Measurements from ENCODE around the gene CRYBA4.

CRYBA4 gene

DNA sequence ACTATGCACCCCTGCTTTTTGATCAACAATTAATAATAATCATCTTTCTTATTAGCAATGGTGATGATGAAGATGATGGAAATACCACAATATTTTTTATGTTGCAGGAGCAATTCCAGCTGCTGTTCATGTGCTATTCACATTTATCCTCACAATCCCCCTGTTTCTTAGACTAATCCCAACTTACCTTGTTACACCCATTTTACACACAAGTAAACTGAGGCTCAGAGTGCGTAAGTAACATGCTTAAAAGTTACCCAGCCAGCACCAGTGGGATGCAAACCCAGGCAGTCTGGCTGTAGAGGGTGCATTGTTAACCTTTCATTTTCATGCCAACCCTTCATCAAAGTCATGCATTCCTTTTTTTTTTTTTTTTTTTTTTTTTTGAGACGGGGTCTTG lies 1.6 kb upstream of the CRYBA4 start:
- Histone ChIP-seq H3K4me1 (ENCODE audit: control insufficient read depth, insufficient read depth, low read length, poor library complexity, severe bottlenecking) (no peaks in the 10 kb centered on the region), H3K36me3 (ENCODE audit: control insufficient read depth, insufficient read depth, low read length) (no peaks in the 10 kb centered on the region), H3K9me3 (ENCODE audit: control insufficient read depth, low read length) (no peaks in the 10 kb centered on the region), H3K27ac (ENCODE audit: insufficient read depth, low read length, poor library complexity, severe bottlenecking) (no peak overlapping the region), H3K27me3 (replicated peaks; ENCODE audit: control insufficient read depth, insufficient read depth, low read length, poor library complexity, severe bottlenecking) (no peaks in the 10 kb centered on the region), H3K4me3 (ENCODE audit: insufficient read depth, low read depth, low read length, poor library complexity, severe bottlenecking) (no peak overlapping the region)
- DNase-seq = no peak

GRCh38 chr22:26623984-26624383 lies 2.2 kb downstream of the CRYBA4 start:
- DNase-seq = no peak
- no peak overlapping the region for H3K4me3 ChIP-seq (ENCODE audit: insufficient read depth, low read depth, low read length, poor library complexity, severe bottlenecking)
- H3K9me3 ChIP-seq (ENCODE audit: control insufficient read depth, low read length) = no peaks in the 10 kb centered on the region
- peaks cover 3% of the 10 kb centered on the region for H3K4me1 ChIP-seq (ENCODE audit: control insufficient read depth, insufficient read depth, low read length, poor library complexity, severe bottlenecking)
- no peaks in the 10 kb centered on the region for H3K27me3 ChIP-seq (replicated peaks; ENCODE audit: control insufficient read depth, insufficient read depth, low read length, poor library complexity, severe bottlenecking)
- no peaks in the 10 kb centered on the region for H3K36me3 ChIP-seq (ENCODE audit: control insufficient read depth, insufficient read depth, low read length)
- H3K27ac ChIP-seq (ENCODE audit: insufficient read depth, low read length, poor library complexity, severe bottlenecking) = no peak overlapping the region

- DNase-seq = no peak
- no peaks in the 10 kb centered on the region for H3K27me3 ChIP-seq (replicated peaks; ENCODE audit: control insufficient read depth, insufficient read depth, low read length, poor library complexity, severe bottlenecking)
- peaks cover 3% of the 10 kb centered on the region for H3K4me1 ChIP-seq (ENCODE audit: control insufficient read depth, insufficient read depth, low read length, poor library complexity, severe bottlenecking)
- H3K4me3 ChIP-seq (ENCODE audit: insufficient read depth, low read depth, low read length, poor library complexity, severe bottlenecking) = no peak overlapping the region
- H3K36me3 ChIP-seq (ENCODE audit: control insufficient read depth, insufficient read depth, low read length) = no peaks in the 10 kb centered on the region
- no peaks in the 10 kb centered on the region for H3K9me3 ChIP-seq (ENCODE audit: control insufficient read depth, low read length)
- H3K27ac ChIP-seq (ENCODE audit: insufficient read depth, low read length, poor library complexity, severe bottlenecking) = no peak overlapping the region
Measured at GRCh38 chr22:26624803-26625202, 3.0 kb downstream of the CRYBA4 start.

GRCh38 chr22:26629988-26630761 lies 8.4 kb downstream of the CRYBA4 start:
- Histone ChIP-seq H3K27me3 (replicated peaks; ENCODE audit: control insufficient read depth, insufficient read depth, low read length, poor library complexity, severe bottlenecking) (no peaks in the 10 kb centered on the region), H3K36me3 (ENCODE audit: control insufficient read depth, insufficient read depth, low read length) (no peaks in the 10 kb centered on the region), H3K9me3 (ENCODE audit: control insufficient read depth, low read length) (no peaks in the 10 kb centered on the region), H3K4me3 (ENCODE audit: insufficient read depth, low read depth, low read length, poor library complexity, severe bottlenecking) (no peak overlapping the region), H3K27ac (ENCODE audit: insufficient read depth, low read length, poor library complexity, severe bottlenecking) (no peak overlapping the region), H3K4me1 (ENCODE audit: control insufficient read depth, insufficient read depth, low read length, poor library complexity, severe bottlenecking) (peaks cover 3% of the 10 kb centered on the region)
- DNase-seq = no peak

GRCh38 chr22:26631282-26631681 lies 9.5 kb downstream of the CRYBA4 start:
- H3K27me3 ChIP-seq (replicated peaks; ENCODE audit: control insufficient read depth, insufficient read depth, low read length, poor library complexity, severe bottlenecking) = no peaks in the 10 kb centered on the region
- peaks cover 3% of the 10 kb centered on the region for H3K4me1 ChIP-seq (ENCODE audit: control insufficient read depth, insufficient read depth, low read length, poor library complexity, severe bottlenecking)
- no peaks in the 10 kb centered on the region for H3K36me3 ChIP-seq (ENCODE audit: control insufficient read depth, insufficient read depth, low read length)
- H3K9me3 ChIP-seq (ENCODE audit: control insufficient read depth, low read length) = no peaks in the 10 kb centered on the region
- no peak overlapping the region for H3K27ac ChIP-seq (ENCODE audit: insufficient read depth, low read length, poor library complexity, severe bottlenecking)
- no peak for DNase-seq
- no peak overlapping the region for H3K4me3 ChIP-seq (ENCODE audit: insufficient read depth, low read depth, low read length, poor library complexity, severe bottlenecking)

GRCh38 chr22:26632422-26633155 lies 10.8 kb downstream of the CRYBA4 start:
- H3K36me3 ChIP-seq (ENCODE audit: control insufficient read depth, insufficient read depth, low read length) = no peaks in the 10 kb centered on the region
- no peak overlapping the region for H3K27ac ChIP-seq (ENCODE audit: insufficient read depth, low read length, poor library complexity, severe bottlenecking)
- no peaks in the 10 kb centered on the region for H3K4me1 ChIP-seq (ENCODE audit: control insufficient read depth, insufficient read depth, low read length, poor library complexity, severe bottlenecking)
- H3K4me3 ChIP-seq (ENCODE audit: insufficient read depth, low read depth, low read length, poor library complexity, severe bottlenecking) = no peak overlapping the region
- H3K9me3 ChIP-seq (ENCODE audit: control insufficient read depth, low read length) = no peaks in the 10 kb centered on the region
- no peak for DNase-seq
- no peaks in the 10 kb centered on the region for H3K27me3 ChIP-seq (replicated peaks; ENCODE audit: control insufficient read depth, insufficient read depth, low read length, poor library complexity, severe bottlenecking)

DNA sequence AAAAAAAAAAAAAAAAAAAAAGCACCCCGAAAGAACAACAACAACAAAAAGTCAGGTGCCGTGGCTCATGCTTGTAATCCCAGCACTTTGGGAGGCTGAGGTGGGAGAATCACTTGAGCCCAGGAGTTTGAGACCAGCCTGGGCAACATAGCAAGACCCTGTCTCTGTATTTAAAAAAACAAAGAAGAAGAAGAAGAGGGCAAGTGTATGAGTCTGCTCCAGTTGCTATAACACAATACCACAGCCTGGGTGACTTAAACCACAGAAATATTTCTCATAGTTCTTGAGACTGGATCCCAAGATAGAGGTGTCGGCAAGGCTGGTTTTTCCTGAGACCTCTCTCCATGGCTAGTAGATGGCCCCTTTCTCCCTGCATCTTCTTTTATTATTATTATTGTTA lies 12.4 kb downstream of the CRYBA4 start:
- Histone ChIP-seq H3K4me3 (ENCODE audit: insufficient read depth, low read depth, low read length, poor library complexity, severe bottlenecking) (no peak overlapping the region), H3K27me3 (replicated peaks; ENCODE audit: control insufficient read depth, insufficient read depth, low read length, poor library complexity, severe bottlenecking) (no peaks in the 10 kb centered on the region), H3K36me3 (ENCODE audit: control insufficient read depth, insufficient read depth, low read length) (no peaks in the 10 kb centered on the region), H3K4me1 (ENCODE audit: control insufficient read depth, insufficient read depth, low read length, poor library complexity, severe bottlenecking) (no peaks in the 10 kb centered on the region), H3K27ac (ENCODE audit: insufficient read depth, low read length, poor library complexity, severe bottlenecking) (no peak overlapping the region), H3K9me3 (ENCODE audit: control insufficient read depth, low read length) (no peaks in the 10 kb centered on the region)
- no peak for DNase-seq

GRCh38 chr22:26635117-26635516 lies 13.4 kb downstream of the CRYBA4 start:
- Histone ChIP-seq H3K27ac (ENCODE audit: insufficient read depth, low read length, poor library complexity, severe bottlenecking) (no peak overlapping the region), H3K27me3 (replicated peaks; ENCODE audit: control insufficient read depth, insufficient read depth, low read length, poor library complexity, severe bottlenecking) (no peaks in the 10 kb centered on the region), H3K36me3 (ENCODE audit: control insufficient read depth, insufficient read depth, low read length) (no peaks in the 10 kb centered on the region), H3K4me1 (ENCODE audit: control insufficient read depth, insufficient read depth, low read length, poor library complexity, severe bottlenecking) (no peaks in the 10 kb centered on the region), H3K9me3 (ENCODE audit: control insufficient read depth, low read length) (no peaks in the 10 kb centered on the region), H3K4me3 (ENCODE audit: insufficient read depth, low read depth, low read length, poor library complexity, severe bottlenecking) (no peak overlapping the region)
- DNase-seq = no peak

GRCh38 chr22:26636296-26636695 lies 14.5 kb downstream of the CRYBA4 start:
- Histone ChIP-seq H3K36me3 (ENCODE audit: control insufficient read depth, insufficient read depth, low read length) (no peaks in the 10 kb centered on the region), H3K27ac (ENCODE audit: insufficient read depth, low read length, poor library complexity, severe bottlenecking) (no peak overlapping the region), H3K4me1 (ENCODE audit: control insufficient read depth, insufficient read depth, low read length, poor library complexity, severe bottlenecking) (peaks cover 4% of the 10 kb centered on the region), H3K4me3 (ENCODE audit: insufficient read depth, low read depth, low read length, poor library complexity, severe bottlenecking) (no peak overlapping the region), H3K9me3 (ENCODE audit: control insufficient read depth, low read length) (no peaks in the 10 kb centered on the region), H3K27me3 (replicated peaks; ENCODE audit: control insufficient read depth, insufficient read depth, low read length, poor library complexity, severe bottlenecking) (no peaks in the 10 kb centered on the region)
- no peak for DNase-seq
